ENCODE measurements around the gene PGM2.

- TF ChIP-seq CTCF (IDR thresholded peaks at IDR 0.05), result no peak
- TF ChIP-seq POLR2A (IDR thresholded peaks at IDR 0.05), result no peak
- no peak for TF ChIP-seq EP300 (IDR thresholded peaks at IDR 0.05)
- no peak for TF ChIP-seq POLR2AphosphoS5 (IDR thresholded peaks at IDR 0.05)
Observed at GRCh38 chr4:37895271-37895670, 68.8 kb downstream of the PGM2 start.

All from upper lobe of left lung (tissue), 4 donors.